Calu3 (cell line): ENCODE results near the gene SGSM1. TPM values are rescaled to one million over a fixed set of nuclear protein-coding genes. Genes with fewer than 3 reads are reported as not detected.

Source experiments
- BruUV-seq: library from RNA; stranded (reverse); fragments of 400-500 nt; replicated peaks from 2 replicates; lab custom pipeline; 2021; lab: Mats Ljungman, UMichigan
- CTCF ChIA-PET: fragments of 300-600 bp; sonication (Branson Sonifier 250); formaldehyde crosslinking; loops from one replicate; lab custom pipeline; 2022; ENCODE audit warnings: antibody characterized with exemption; lab: Charles Lee
- DNase-seq: peaks from one replicate; pipeline ENCODE4 v3.0.0; 2022
- H3K27ac Mint-ChIP-seq: one replicate; pipeline ENCODE4 v1.8.0; 2022; ENCODE audit warnings: mixed read lengths; ENCODE audit not compliant: unreplicated experiment
- H3K27me3 Mint-ChIP-seq: one replicate; pipeline ENCODE4 v1.8.0; 2022; ENCODE audit warnings: mixed read lengths; ENCODE audit not compliant: unreplicated experiment
- H3K36me3 Mint-ChIP-seq: one replicate; pipeline ENCODE4 v1.8.0; 2022; ENCODE audit warnings: mild to moderate bottlenecking, moderate library complexity, mixed read lengths; ENCODE audit not compliant: insufficient read depth, unreplicated experiment
- H3K4me1 Mint-ChIP-seq: one replicate; pipeline ENCODE4 v1.8.0; 2022; ENCODE audit warnings: mild to moderate bottlenecking, low read depth, mixed read lengths; ENCODE audit not compliant: unreplicated experiment
- H3K4me3 Mint-ChIP-seq: one replicate; pipeline ENCODE4 v1.8.0; 2022; ENCODE audit warnings: mild to moderate bottlenecking, low read depth, moderate library complexity, mixed read lengths; ENCODE audit not compliant: unreplicated experiment
- H3K9me3 Mint-ChIP-seq: one replicate; pipeline ENCODE4 v1.8.0; 2022; ENCODE audit warnings: low read depth, mixed read lengths; ENCODE audit not compliant: unreplicated experiment
- CTCF ChIP-seq: fragments of 200-600 bp; IDR thresholded peaks from one replicate; pipeline ENCODE4 v1.8.0; 2022; ENCODE audit warnings: antibody characterized with exemption; ENCODE audit not compliant: unreplicated experiment
- intact Hi-C: fragments of 100-400 bp; cut with micrococcal nuclease; formaldehyde crosslinking; loops from one replicate; pipeline ENCODE4 v1.10.0; 2022; ENCODE audit not compliant: unreplicated experiment
- total RNA-seq: library from RNA; stranded (reverse); gene quantifications from 2 replicates; pipeline ENCODE4 v1.2.3, GENCODE V29; 2022

Gene SGSM1
- total RNA-seq, 1 experiment from 2014 or later: 0.07 TPM

GRCh38 chr22:24972369-24972768, 166.4 kb downstream of the SGSM1 start:
- Mint-ChIP-seq H3K9me3 (no peaks in the 10 kb centered on the region), H3K4me1 (peaks cover 33% of the 10 kb centered on the region), H3K36me3 (no peaks in the 10 kb centered on the region), H3K27me3 (no peaks in the 10 kb centered on the region), H3K27ac (no peak overlapping the region), H3K4me3 (no peak overlapping the region)
- TF ChIP-seq CTCF: no peak
- CTCF ChIA-PET: no interaction called here
- intact Hi-C loops: no loop called here
- no TSS peak for BruUV-seq
- DNase-seq: no peak

GRCh38 chr22:24973872-24974271, 167.9 kb downstream of the SGSM1 start:
- H3K4me1 Mint-ChIP-seq: peaks cover 27% of the 10 kb centered on the region
- intact Hi-C loops: no loop called here

GRCh38 chr22:24975125-24975640, 169.2 kb downstream of the SGSM1 start:
- no peaks in the 10 kb centered on the region for H3K9me3 Mint-ChIP-seq
- no TSS peak for BruUV-seq
- no peaks in the 10 kb centered on the region for H3K27me3 Mint-ChIP-seq
- no peak overlapping the region for H3K27ac Mint-ChIP-seq
- no peaks in the 10 kb centered on the region for H3K36me3 Mint-ChIP-seq
- peaks cover 14% of the 10 kb centered on the region for H3K4me1 Mint-ChIP-seq
- TF ChIP-seq CTCF: no peak
- no peak for DNase-seq
- intact Hi-C loops: no loop called here
- CTCF ChIA-PET: interaction anchor here (0.7 kb wide), 1 partner anchor 50 kb away, joined by 10 read pairs; no protein-coding TSS in a partner anchor
- H3K4me3 Mint-ChIP-seq: no peak overlapping the region

More at GRCh38 chr22:24973872-24974271, 167.9 kb downstream of the SGSM1 start:
- peak overlapping the region; percentile 34 for H3K27ac Mint-ChIP-seq
- H3K36me3 Mint-ChIP-seq: no peaks in the 10 kb centered on the region
- no peaks in the 10 kb centered on the region for H3K27me3 Mint-ChIP-seq
- no TSS peak for BruUV-seq
- DNase-seq: peak; percentile 29
- no peak for TF ChIP-seq CTCF
- no peak overlapping the region for H3K4me3 Mint-ChIP-seq
- H3K9me3 Mint-ChIP-seq: no peaks in the 10 kb centered on the region
- CTCF ChIA-PET: interaction anchor here (0.7 kb wide), 2 partner anchors 27 to 150 kb away, joined by 3 to 8 read pairs; no protein-coding TSS in a partner anchor

- no peaks in the 10 kb centered on the region for H3K36me3 Mint-ChIP-seq
- H3K27ac Mint-ChIP-seq: no peak overlapping the region
- H3K4me3 Mint-ChIP-seq: no peak overlapping the region
- CTCF ChIA-PET: no interaction called here
- DNase-seq: no peak
- no peaks in the 10 kb centered on the region for H3K27me3 Mint-ChIP-seq
- BruUV-seq: no TSS peak
- H3K4me1 Mint-ChIP-seq: peaks cover 8% of the 10 kb centered on the region
- intact Hi-C loops: no loop called here
- TF ChIP-seq CTCF: no peak
- no peaks in the 10 kb centered on the region for H3K9me3 Mint-ChIP-seq
Measured at GRCh38 chr22:24975813-24976341, 169.9 kb downstream of the SGSM1 start.
